K562 (cell line): ENCODE data around the gene CELF4. TPM values are rescaled to one million over a fixed set of nuclear protein-coding genes. Genes with fewer than 3 reads are reported as not detected.

Experiments used
- BCOR ChIP-seq: fragments of 450-650 bp; IDR thresholded peaks from 2 replicates; pipeline ENCODE4 v1.6.1; 2016
- DMBX1 ChIP-seq: fragments of 250-450 bp; sonication (Bioruptor Pico); IDR thresholded peaks from 2 replicates; pipeline ENCODE4 v1.8.0; 2022; ENCODE audit warnings: inconsistent platforms, mild to moderate bottlenecking, moderate library complexity, borderline replicate concordance
- ETV5 ChIP-seq: sonication (generic); formaldehyde crosslinking; IDR thresholded peaks from 2 replicates; pipeline ENCODE4 v1.4.0; 2020; ENCODE audit warnings: low read depth, mild to moderate bottlenecking, missing genetic modification reagents
- KAT7 ChIP-seq: sonication (generic); formaldehyde crosslinking; IDR thresholded peaks from 2 replicates; pipeline ENCODE4 v1.8.0; 2022; ENCODE audit warnings: missing genetic modification reagents, mild to moderate bottlenecking, borderline replicate concordance
- KDM1A ChIP-seq, 2 experiments: fragments of 450-650 bp; IDR thresholded peaks; 2 replicates each; pipeline ENCODE4 v1.6.1; 2016; ENCODE audit warnings: mild to moderate bottlenecking in 2 of 2
- NFRKB ChIP-seq: fragments of 450-650 bp; IDR thresholded peaks from 2 replicates; pipeline ENCODE4 v1.6.1; 2016; ENCODE audit warnings: low read depth
- POU5F1 ChIP-seq: fragments of 150-350 bp; IDR thresholded peaks from 2 replicates; pipeline ENCODE4 v1.6.1; 2014; ENCODE audit warnings: borderline replicate concordance, low read length, low read depth, mild to moderate bottlenecking; ENCODE audit not compliant: partially characterized antibody
- RBM17 ChIP-seq: fragments of 200-400 bp; formaldehyde crosslinking; IDR thresholded peaks from 2 replicates; pipeline ENCODE4 v1.6.1; 2017; ENCODE audit warnings: low read depth, mild to moderate bottlenecking, low read length, borderline replicate concordance
- SMARCE1 ChIP-seq: fragments of 450-650 bp; IDR thresholded peaks from 2 replicates; pipeline ENCODE4 v1.7.1; 2016; ENCODE audit warnings: mild to moderate bottlenecking
- SNRNP70 ChIP-seq: fragments of 200-400 bp; formaldehyde crosslinking; optimal IDR thresholded peaks from 2 replicates; pipeline ENCODE3; 2017; ENCODE audit warnings: low read depth, low read length
- STAG1 ChIP-seq: sonication (generic); formaldehyde crosslinking; IDR thresholded peaks from 2 replicates; pipeline ENCODE4 v1.5.0; 2020; ENCODE audit warnings: missing genetic modification reagents, borderline replicate concordance
- TRIM24 ChIP-seq, 2 experiments: fragments of 450-650 bp; IDR thresholded peaks; 2 replicates each; pipeline ENCODE4 v1.6.1; 2016
- ZBTB17 ChIP-seq: fragments of 450-650 bp; formaldehyde crosslinking; IDR thresholded peaks from 2 replicates; pipeline ENCODE4 v1.4.0; 2020; ENCODE audit warnings: mild to moderate bottlenecking
- ZFX ChIP-seq: sonication (generic); formaldehyde crosslinking; IDR thresholded peaks from 2 replicates; pipeline ENCODE4 v1.8.0; 2022; ENCODE audit warnings: mild to moderate bottlenecking, missing genetic modification reagents, moderate library complexity
- ZNF12 ChIP-seq: sonication (generic); formaldehyde crosslinking; IDR thresholded peaks from 2 replicates; pipeline ENCODE4 v1.4.0; 2020; ENCODE audit warnings: mild to moderate bottlenecking, missing genetic modification reagents
- ZNF239 ChIP-seq: fragments of 250-450 bp; sonication (Bioruptor Pico); IDR thresholded peaks from 2 replicates; pipeline ENCODE4 v1.4.0; 2020; ENCODE audit warnings: mild to moderate bottlenecking
- ZNF445 ChIP-seq: fragments of 250-450 bp; sonication (Bioruptor Pico); IDR thresholded peaks from 2 replicates; pipeline ENCODE4 v1.4.0; 2020; ENCODE audit warnings: low read depth, mild to moderate bottlenecking, moderate library complexity
- ZNF764 ChIP-seq: fragments of 250-450 bp; sonication (Bioruptor Pico); IDR thresholded peaks from 2 replicates; pipeline ENCODE4 v1.4.0; 2020; ENCODE audit warnings: low read depth, mild to moderate bottlenecking, moderate library complexity
- polyA plus RNA-seq, 8 experiments: library from polyadenylated mRNA; depleted of rRNA in 4 of 8; stranded (reverse) in 5 of 8; unstranded in 3 of 8; fragments of >200 nt; fragmentation: Nextera tagmentation in 2 of 8; fragmentation: Illumina TruSeq in 1 of 8; extraction: Ambion mirVana in 2 of 8; extraction: Trizol in 1 of 8; gene quantifications; 2 replicates each; pipeline versions ENCODE4 v1.2.1 to v1.2.3, GENCODE V29; 2011 to 2014; ENCODE audit warnings: inconsistent platforms in 1 of 8, missing spikeins in 1 of 8
- total RNA-seq, 7 experiments: library from RNA; depleted of rRNA in 6 of 7; stranded (reverse); fragments of >200 nt in 6 of 7; fragmentation: Illumina TruSeq in 2 of 7; extraction: Trizol in 2 of 7; gene quantifications; 2 replicates each; pipeline versions ENCODE4 v1.2.1 to v1.2.3, GENCODE V29; 2011 to 2021; ENCODE audit warnings: low replicate concordance in 1 of 7
- TF ChIP-seq, protein P1 (sequence below): IDR thresholded peaks from 2 replicates; pipeline ENCODE4 v1.6.1; 2014; ENCODE audit warnings: antibody characterized with exemption
- TF ChIP-seq, protein P2 (sequence below): fragments of 150-350 bp; conservative IDR thresholded peaks from 2 replicates; pipeline ENCODE4 v1.6.1; 2014; ENCODE audit warnings: low read length
- TF ChIP-seq, protein P3 (sequence below): fragments of 450-650 bp; formaldehyde crosslinking; IDR thresholded peaks from 2 replicates; pipeline ENCODE4 v1.4.0; 2020; ENCODE audit warnings: mild to moderate bottlenecking, moderate library complexity
- TF ChIP-seq, protein P4 (sequence below): fragments of 450-650 bp; IDR thresholded peaks from 2 replicates; pipeline ENCODE4 v1.7.0; 2016; ENCODE audit warnings: borderline replicate concordance

CELF4 gene
- total and polyA plus RNA-seq, 9 of the 15 experiments (the other 6 are each of a cell fraction or from before 2014, with no cell fraction given): 0.04 to 0.24 (median 0.07) TPM; not detected in 3

DNA sequence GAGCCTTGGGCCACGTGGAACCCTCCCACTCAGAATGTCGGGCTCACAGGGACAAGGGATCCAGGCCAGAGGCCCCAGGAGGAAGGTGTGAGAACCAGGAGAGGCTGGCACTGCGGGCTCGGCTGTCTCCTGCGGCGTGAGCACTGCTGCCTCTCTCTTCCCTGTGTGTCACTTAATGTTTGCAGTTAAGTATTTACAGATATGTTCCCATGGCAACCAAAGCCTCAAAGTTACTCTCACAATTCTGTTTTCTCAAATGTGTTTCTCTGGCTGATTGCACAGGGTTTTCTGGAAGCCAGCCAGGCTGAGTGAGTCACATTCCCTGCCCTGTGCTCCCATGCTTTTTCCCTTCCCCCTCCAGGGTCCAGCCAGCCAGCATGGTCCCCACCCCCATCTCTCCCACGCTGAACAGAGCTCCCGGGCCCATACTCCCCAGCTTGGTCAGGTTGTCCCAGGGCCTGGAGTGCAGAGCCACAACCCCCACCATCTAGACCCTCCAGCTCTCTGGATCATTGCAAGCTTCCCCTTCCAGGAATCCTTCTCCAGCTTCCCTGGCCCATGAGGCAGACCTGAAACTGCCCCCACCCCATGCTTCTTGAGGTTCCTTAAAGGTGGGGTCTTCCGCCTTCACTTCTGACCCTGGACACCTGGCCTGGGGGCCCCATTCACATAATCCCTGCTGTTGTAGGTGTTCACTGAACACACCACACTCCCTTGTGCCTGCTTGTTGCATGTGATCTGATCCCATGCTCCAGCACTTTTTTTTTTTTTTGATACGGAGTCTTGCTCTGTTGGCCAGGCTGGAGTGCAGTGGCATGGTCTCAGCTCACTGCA is 265.9 kb downstream of the CELF4 start (continued):
- TF ChIP-seq STAG1 (CRISPR knock-in tag) (no peak), NFRKB (no peak), RBM17 (no peak), BCOR (no peak), TRIM24 (IDR thresholded peaks at IDR 0.05) (peak in 1 of 2 experiments; percentile 68; a peak in 1 of 4 replicates), POU5F1 (no peak), ZBTB17 (no peak), DMBX1 (CRISPR knock-in tag) (no peak), ZNF445 (no peak), KDM1A (IDR thresholded peaks at IDR 0.05) (no peak), ZNF12 (no peak), SMARCE1 (peak; percentile 82), ZNF764 (CRISPR knock-in tag) (no peak), SNRNP70 (no peak), KAT7 (CRISPR knock-in tag) (no peak), ZNF239 (CRISPR knock-in tag) (no peak), ETV5 (no peak), ZFX (peak; percentile 27; the same call in 1 of the 2 replicates)
- TF ChIP-seq, protein P1, sequence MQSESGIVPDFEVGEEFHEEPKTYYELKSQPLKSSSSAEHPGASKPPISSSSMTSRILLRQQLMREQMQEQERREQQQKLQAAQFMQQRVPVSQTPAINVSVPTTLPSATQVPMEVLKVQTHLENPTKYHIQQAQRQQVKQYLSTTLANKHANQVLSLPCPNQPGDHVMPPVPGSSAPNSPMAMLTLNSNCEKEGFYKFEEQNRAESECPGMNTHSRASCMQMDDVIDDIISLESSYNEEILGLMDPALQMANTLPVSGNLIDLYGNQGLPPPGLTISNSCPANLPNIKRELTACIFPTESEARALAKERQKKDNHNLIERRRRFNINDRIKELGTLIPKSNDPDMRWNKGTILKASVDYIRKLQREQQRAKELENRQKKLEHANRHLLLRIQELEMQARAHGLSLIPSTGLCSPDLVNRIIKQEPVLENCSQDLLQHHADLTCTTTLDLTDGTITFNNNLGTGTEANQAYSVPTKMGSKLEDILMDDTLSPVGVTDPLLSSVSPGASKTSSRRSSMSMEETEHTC: no peak
- TF ChIP-seq, protein P2, sequence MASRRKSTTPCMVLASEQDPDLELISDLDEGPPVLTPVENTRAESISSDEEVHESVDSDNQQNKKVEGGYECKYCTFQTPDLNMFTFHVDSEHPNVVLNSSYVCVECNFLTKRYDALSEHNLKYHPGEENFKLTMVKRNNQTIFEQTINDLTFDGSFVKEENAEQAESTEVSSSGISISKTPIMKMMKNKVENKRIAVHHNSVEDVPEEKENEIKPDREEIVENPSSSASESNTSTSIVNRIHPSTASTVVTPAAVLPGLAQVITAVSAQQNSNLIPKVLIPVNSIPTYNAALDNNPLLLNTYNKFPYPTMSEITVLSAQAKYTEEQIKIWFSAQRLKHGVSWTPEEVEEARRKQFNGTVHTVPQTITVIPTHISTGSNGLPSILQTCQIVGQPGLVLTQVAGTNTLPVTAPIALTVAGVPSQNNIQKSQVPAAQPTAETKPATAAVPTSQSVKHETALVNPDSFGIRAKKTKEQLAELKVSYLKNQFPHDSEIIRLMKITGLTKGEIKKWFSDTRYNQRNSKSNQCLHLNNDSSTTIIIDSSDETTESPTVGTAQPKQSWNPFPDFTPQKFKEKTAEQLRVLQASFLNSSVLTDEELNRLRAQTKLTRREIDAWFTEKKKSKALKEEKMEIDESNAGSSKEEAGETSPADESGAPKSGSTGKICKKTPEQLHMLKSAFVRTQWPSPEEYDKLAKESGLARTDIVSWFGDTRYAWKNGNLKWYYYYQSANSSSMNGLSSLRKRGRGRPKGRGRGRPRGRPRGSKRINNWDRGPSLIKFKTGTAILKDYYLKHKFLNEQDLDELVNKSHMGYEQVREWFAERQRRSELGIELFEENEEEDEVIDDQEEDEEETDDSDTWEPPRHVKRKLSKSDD: no peak
- TF ChIP-seq, protein P3, sequence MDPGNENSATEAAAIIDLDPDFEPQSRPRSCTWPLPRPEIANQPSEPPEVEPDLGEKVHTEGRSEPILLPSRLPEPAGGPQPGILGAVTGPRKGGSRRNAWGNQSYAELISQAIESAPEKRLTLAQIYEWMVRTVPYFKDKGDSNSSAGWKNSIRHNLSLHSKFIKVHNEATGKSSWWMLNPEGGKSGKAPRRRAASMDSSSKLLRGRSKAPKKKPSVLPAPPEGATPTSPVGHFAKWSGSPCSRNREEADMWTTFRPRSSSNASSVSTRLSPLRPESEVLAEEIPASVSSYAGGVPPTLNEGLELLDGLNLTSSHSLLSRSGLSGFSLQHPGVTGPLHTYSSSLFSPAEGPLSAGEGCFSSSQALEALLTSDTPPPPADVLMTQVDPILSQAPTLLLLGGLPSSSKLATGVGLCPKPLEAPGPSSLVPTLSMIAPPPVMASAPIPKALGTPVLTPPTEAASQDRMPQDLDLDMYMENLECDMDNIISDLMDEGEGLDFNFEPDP (CRISPR knock-in tag): no peak
- TF ChIP-seq, protein P4, sequence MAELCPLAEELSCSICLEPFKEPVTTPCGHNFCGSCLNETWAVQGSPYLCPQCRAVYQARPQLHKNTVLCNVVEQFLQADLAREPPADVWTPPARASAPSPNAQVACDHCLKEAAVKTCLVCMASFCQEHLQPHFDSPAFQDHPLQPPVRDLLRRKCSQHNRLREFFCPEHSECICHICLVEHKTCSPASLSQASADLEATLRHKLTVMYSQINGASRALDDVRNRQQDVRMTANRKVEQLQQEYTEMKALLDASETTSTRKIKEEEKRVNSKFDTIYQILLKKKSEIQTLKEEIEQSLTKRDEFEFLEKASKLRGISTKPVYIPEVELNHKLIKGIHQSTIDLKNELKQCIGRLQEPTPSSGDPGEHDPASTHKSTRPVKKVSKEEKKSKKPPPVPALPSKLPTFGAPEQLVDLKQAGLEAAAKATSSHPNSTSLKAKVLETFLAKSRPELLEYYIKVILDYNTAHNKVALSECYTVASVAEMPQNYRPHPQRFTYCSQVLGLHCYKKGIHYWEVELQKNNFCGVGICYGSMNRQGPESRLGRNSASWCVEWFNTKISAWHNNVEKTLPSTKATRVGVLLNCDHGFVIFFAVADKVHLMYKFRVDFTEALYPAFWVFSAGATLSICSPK: no peak
